ENCODE measurements around the gene NRF1. TPM values are rescaled to one million over a fixed set of nuclear protein-coding genes. Genes with fewer than 3 reads are reported as not detected.

NRF1 gene
- 11.0 and 17.6 TPM in 2 replicates for total RNA-seq

GRCh38 chr7:129611246-129612111 is at the start of gene NRF1:
Gene NRF1 (plus strand): TSS chr7:129611720. CDS start chr7:129657352, 45,632 bp downstream.

Other genes starting within 250 kb of the NRF1 start
- gene STRIP2, start 177.3 kb upstream of the NRF1 start, total RNA-seq, result 4.1 and 5.7 TPM in 2 replicates
- gene SMKR1, start 109.2 kb upstream of the NRF1 start, total RNA-seq, result 0.28 and 0.54 TPM in 2 replicates